ENCODE data around the gene PDPK1.
A peak's percentile ranks its signal among the peaks of the same experiment; 100 is the strongest.
"Not testable (repeated sequence)": the region's sequence is repeated elsewhere in the genome, so short reads cannot be mapped to it uniquely, and the experiment has no call there.

The PDPK1 gene

GRCh38 chr16:2550283-2550878 lies 12.6 kb downstream of the PDPK1 start:
- not testable (repeated sequence) for ATAC-seq

- ATAC-seq = not testable (repeated sequence)
These were observed 13.6 kb downstream of the PDPK1 start for GRCh38 chr16:2551420-2551889.

GRCh38 chr16:2554709-2555425 lies 17.0 kb downstream of the PDPK1 start:
- ATAC-seq = not testable (repeated sequence)

GRCh38 chr16:2557150-2557549 lies 19.3 kb downstream of the PDPK1 start:
- not testable (repeated sequence) for ATAC-seq

- peak; percentile 14 to 17 for ATAC-seq
These were observed 22.4 kb downstream of the PDPK1 start for GRCh38 chr16:2560131-2560797.

GRCh38 chr16:2560798-2561133 lies 22.9 kb downstream of the PDPK1 start:
- peak; percentile 84 to 91 for ATAC-seq

GRCh38 chr16:2567506-2567905 lies 29.7 kb downstream of the PDPK1 start:
- not testable (repeated sequence) for ATAC-seq

- not testable (repeated sequence) for ATAC-seq
These were observed 30.8 kb downstream of the PDPK1 start for GRCh38 chr16:2568573-2568972.

- peak; percentile 86 to 94 for ATAC-seq
These were observed 34.9 kb downstream of the PDPK1 start for GRCh38 chr16:2572704-2573103.

GRCh38 chr16:2575839-2576238 lies 38.0 kb downstream of the PDPK1 start:
- ATAC-seq = not testable (repeated sequence)

GRCh38 chr16:2577044-2577443 lies 39.2 kb downstream of the PDPK1 start:
- not testable (repeated sequence) for ATAC-seq

- ATAC-seq = not testable (repeated sequence)
These were observed 41.1 kb downstream of the PDPK1 start for GRCh38 chr16:2578905-2579304.

GRCh38 chr16:2580143-2580542 lies 42.3 kb downstream of the PDPK1 start:
- ATAC-seq = not testable (repeated sequence)

GRCh38 chr16:2580818-2581217 lies 43.0 kb downstream of the PDPK1 start:
- not testable (repeated sequence) for ATAC-seq

GRCh38 chr16:2584729-2585650 lies 47.2 kb downstream of the PDPK1 start:
- ATAC-seq = no peak

- no peak for ATAC-seq
These were observed 47.8 kb downstream of the PDPK1 start for GRCh38 chr16:2585651-2586081.

- ATAC-seq = no peak
These were observed 48.4 kb downstream of the PDPK1 start for GRCh38 chr16:2586241-2586640.

GRCh38 chr16:2586901-2587480 lies 49.2 kb downstream of the PDPK1 start:
- ATAC-seq = no peak

- ATAC-seq = no peak
These were observed 50.2 kb downstream of the PDPK1 start for GRCh38 chr16:2587891-2588565.

- no peak for ATAC-seq
These were observed 53.8 kb downstream of the PDPK1 start for GRCh38 chr16:2591476-2592240.

- no peak for ATAC-seq
These were observed 55.0 kb downstream of the PDPK1 start for GRCh38 chr16:2592786-2593185.
